Cerebellar cortex (tissue), 1 donor: ENCODE data around the gene IL10RB.
A peak's percentile ranks its signal among the peaks of the same experiment; 100 is the strongest.
"Not testable (repeated sequence)": the region's sequence is repeated elsewhere in the genome, so short reads cannot be mapped to it uniquely, and the experiment has no call there.

Experiments
- DNase-seq: peaks from one replicate; pipeline ENCODE4 v3.0.0-alpha.2; 2015; ENCODE audit warnings: low spot score

Gene IL10RB

GRCh38 chr21:33302055-33302454 is 35.9 kb downstream of the IL10RB start:
- DNase-seq = no peak

GRCh38 chr21:33302796-33303195 is 36.6 kb downstream of the IL10RB start:
- no peak for DNase-seq

DNA sequence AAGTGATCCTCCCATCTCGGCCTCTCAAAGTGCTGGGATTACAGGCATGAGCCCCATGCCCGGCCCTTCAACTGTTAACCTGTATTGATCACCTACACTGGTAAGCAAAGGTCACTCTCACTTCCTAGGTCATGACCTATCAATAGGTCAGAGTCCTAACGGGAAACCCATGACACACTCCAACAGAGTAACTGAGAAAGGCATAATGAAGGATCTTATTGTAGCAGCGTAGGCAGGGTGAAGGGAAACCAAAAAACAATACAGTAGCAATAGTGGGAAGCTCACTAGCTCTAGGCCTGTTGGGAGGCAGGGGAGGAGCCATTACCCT is 39.1 kb downstream of the IL10RB start:
- DNase-seq = no peak

GRCh38 chr21:33305938-33306337 is 39.8 kb downstream of the IL10RB start:
- no peak for DNase-seq

- no peak for DNase-seq
Observed at GRCh38 chr21:33308586-33309490, 42.7 kb downstream of the IL10RB start.

DNA sequence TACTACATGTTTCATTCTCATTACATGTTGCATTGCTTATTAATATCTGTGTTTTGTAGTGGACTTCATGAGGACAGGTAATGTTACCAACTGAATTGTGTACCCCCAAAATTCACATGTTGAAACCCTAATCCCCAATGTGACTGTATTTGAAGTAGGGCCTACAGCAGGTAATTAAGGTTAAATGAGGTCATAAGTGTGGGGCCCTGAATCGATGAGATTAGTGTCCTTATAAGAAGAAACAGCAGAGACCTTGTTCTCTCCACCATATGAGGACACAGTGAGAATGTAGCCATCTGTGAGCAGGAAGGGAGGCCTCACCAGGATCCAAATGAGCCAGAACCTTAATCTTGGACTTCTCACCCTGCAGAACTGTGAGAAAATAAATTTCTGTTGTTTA is 43.6 kb downstream of the IL10RB start:
- no peak for DNase-seq

- no peak for DNase-seq
Observed at GRCh38 chr21:33312121-33312520, 46.0 kb downstream of the IL10RB start.

- no peak for DNase-seq
Observed at GRCh38 chr21:33313183-33313582, 47.0 kb downstream of the IL10RB start.

- DNase-seq = no peak
Observed at GRCh38 chr21:33313611-33314010, 47.4 kb downstream of the IL10RB start.

DNA sequence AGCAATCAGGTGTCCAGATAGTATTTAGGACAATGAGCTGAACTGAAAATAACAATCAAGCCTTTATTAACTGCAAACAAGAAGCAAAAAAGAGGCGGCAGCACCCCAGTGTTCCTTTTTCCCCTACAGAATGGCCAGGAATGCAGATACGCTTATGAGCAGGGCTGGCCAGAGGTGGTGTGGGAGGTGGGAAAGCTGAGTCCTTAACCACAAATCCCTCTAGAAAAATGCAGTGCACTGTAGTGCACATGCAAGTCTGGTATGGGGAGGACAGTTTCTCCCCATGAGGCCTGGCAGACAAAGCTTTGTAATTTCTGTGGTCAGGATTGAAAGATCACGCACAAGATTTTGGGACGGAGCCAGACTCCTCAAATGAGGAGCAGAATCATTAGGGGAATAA is 47.9 kb downstream of the IL10RB start:
- DNase-seq = no peak

DNA sequence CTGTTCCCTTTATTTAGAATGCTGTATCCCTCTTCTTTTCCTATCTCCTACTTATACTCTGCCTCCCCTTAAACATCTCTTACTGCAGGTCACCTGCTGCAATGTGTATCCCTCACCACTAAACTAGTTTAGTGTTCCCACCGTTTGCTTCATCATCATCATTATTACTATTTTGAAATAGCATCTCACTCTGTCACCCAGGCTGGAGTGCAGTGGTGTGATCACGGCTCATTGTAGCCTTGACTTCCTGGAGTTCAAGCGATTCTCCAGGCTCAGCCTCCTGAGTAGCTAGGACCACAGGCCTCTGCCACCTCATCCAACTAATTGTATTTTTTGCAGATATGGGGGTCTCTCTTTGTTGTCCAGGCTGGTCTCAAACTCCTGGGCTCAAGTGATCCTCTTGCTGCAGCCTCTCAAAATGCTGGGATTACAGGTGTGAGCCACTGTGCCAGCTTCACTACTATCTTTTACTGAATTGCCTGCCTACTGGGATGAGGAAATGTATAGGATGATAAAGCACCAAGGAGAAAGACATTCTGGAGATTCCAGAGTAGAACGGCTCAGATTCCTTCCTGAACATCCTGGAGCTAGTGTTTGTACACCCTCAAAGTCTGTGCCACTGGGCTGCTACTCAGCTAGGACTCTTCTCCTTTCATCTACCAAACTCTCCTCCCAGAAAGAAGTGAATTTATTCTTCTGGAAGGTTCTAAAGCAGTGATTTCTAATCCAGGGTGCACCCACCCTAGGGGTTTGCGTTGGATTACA is 50.0 kb downstream of the IL10RB start:
- no peak for DNase-seq

- no peak for DNase-seq
Observed at GRCh38 chr21:33317145-33317544, 51.0 kb downstream of the IL10RB start.

GRCh38 chr21:33317786-33318486 is 51.8 kb downstream of the IL10RB start:
- DNase-seq = no peak

- DNase-seq = not testable (repeated sequence)
Observed at GRCh38 chr21:33321005-33321404, 54.8 kb downstream of the IL10RB start.

- DNase-seq = not testable (repeated sequence)
Observed at GRCh38 chr21:33323610-33324009, 57.4 kb downstream of the IL10RB start.

DNA sequence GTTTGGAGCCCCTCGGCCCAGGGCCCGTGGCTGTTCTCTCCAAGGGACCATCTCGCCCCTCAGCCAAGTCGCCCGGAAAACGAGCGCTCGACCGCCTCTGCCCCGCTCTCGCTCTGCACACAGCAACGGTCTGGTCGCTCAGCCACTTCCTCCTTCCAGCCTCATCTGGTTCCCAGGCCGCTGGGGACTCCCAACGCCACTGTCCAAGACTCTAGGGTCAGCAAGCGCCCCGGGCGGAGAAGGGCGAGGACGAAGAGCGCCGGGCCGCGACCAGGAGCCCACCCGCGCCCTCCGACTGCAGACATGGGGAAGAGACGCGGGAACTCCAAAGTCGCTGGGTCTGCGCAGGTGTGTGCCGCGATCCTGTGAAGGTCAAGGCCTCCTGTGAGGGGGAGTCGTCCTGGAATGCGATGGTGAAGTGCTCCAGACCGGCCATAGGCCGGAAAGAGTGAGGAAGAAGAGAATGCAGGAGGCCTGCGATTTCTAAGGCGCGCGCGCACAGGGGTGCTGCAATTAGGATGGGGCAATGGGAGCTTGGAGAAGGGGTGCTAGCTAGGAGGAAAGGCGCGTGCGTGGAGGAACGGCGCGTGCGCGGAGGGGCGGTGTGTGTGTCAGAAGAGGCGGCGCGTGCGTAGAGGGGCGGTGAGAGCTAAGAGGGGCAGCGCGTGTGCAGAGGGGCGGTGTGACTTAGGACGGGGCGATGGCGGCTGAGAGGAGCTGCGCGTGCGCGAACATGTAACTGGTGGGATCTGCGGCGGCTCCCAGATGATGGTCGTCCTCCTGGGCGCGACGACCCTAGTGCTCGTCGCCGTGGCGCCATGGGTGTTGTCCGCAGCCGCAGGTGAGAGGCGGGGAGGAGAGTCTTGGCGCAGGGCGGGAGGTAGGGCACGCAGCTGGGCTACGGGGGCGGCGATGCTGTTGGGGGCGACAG is 58.4 kb downstream of the IL10RB start, which contains the start of gene IFNAR1:
Gene IFNAR1 (plus strand): TSS at position 680 of the 931 bp plus-strand sequence. CDS start 86 bp downstream, at position 766.
- DNase-seq = peak; percentile 97

DNA sequence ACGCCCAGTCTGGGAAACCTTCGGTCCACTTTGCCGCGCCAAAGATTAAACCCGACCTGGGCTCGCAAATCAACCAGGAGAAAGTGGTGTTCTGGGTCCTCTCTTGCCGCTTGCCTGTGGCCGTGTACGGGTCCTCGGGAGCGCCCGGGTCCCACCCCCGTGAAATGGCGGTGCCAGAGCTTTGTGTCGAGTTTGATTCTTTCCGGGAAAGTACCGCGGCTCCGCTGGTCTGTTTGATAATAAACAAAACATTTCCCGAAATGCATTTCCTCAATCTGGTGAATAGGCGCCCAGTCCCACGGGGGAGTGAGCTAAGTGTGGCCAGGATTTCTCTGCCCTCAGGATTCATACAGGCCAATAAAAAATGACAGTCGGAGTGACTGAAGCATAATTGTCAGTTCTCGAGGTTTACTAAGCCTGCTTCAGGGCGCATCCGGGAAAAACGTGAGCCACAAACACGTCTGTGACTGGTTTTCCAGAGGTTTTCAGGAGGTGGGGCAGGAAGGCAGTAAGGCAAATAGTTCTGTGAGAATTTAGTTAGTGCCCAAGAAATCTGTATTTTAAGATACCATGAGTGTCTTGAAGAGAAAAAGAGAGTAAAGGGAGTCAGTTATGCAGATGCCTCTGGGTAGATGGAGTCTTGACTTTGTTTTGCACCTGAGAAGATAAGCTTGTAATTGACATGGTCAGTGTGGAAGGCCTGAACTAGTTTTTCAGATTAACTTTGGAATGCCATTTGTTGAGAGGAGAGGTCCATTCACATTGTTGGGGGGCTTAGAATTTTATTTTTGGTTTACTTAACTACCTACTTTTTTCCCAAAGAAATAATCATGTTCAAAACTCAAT is 59.3 kb downstream of the IL10RB start:
- peak; percentile 52 for DNase-seq

- DNase-seq = no peak
Observed at GRCh38 chr21:33327326-33327725, 61.2 kb downstream of the IL10RB start.

GRCh38 chr21:33327792-33328433 is 61.7 kb downstream of the IL10RB start:
- no peak for DNase-seq

DNA sequence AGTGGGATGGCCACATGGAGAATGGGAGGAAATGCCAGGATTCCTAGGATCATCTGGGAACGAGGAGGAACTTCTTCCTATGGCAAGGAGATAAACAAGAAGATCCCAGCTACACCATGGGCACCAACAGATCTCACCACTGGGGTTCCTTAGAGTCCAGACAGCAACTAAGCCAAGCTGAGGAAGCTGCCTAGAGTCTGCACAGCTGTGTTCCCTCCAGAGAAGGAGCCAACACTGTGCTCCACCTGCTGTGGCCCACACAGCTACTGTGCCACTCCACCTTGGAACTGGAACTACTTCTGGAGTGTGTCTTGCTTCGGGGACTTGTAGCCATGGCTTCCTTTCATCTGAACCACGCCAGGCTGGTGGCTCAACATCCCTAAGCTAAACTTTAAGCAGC is 64.6 kb downstream of the IL10RB start:
- DNase-seq = no peak
